ENCODE results near the gene GLIPR2. TPM values are rescaled to one million over a fixed set of nuclear protein-coding genes. Genes with fewer than 3 reads are reported as not detected.

GLIPR2 gene
- total and polyA plus RNA-seq, 2 experiments from 2014 or later: 5.1 to 5.7 TPM

DNA sequence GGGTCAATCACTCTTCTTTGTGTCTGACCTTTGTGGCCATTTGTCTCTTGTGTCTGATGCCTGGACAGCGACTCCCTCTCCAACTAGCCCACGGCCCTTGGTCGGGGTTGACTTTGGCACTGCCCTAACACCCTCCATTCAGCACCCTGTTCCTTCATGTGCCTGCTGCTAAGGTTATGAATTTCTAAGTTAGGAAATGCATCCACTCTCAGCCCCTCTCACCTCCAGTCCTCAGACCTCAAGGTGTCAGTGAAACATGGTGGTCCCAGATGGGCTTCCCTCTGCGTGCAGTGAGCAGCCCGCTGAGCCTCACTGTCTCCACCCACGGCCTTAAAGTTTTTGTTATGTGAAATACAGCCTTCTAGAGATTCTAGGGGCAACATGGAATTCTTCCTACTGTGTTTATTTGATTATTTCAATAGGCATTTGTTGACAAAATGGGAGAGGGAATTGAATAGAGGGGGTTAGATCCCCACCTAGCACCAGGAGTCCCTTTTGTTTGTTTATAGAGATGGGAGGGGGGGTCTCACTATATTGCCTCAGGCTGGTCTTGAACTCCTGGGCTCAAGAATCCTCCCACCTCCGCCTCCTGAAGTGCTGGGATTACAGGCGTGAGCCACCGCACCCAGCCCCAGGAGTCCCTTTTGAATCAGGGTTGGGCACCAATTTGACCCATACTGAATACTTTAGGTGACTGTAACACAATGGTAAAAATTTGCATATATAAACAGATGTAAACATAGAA is 1.6 kb upstream of the GLIPR2 start:
- DNase-seq (ENCODE audit: low spot score): peak; percentile 40
- no peaks in the 10 kb centered on the region; the same call in 2 of the 3 replicates for H3K9me3 Mint-ChIP-seq
- Histone ChIP-seq H3K27me3 (ENCODE audit: insufficient read depth) (peaks cover 84% of the 10 kb centered on the region), H3K4me2 (peak overlapping the region; percentile 99), H3K79me2 (replicated peaks; ENCODE audit: insufficient read depth) (no peaks in the 10 kb centered on the region), H2AFZ (no peak overlapping the region), H3K9me2 (ENCODE audit: insufficient read depth) (no peaks in the 10 kb centered on the region), H3K36me3 (ENCODE audit: insufficient read depth) (no peaks in the 10 kb centered on the region), H4K20me1 (replicated peaks; ENCODE audit: insufficient read depth) (peaks cover 6% of the 10 kb centered on the region), H3F3A (replicated peaks; ENCODE audit: low read depth) (peaks cover 7% of the 10 kb centered on the region; the same call in 1 of the 2 replicates), H3K4me3 (peak overlapping the region; percentile 77), H3K27ac (ENCODE audit: low read depth) (no peak overlapping the region), H3K4me1 (ENCODE audit: insufficient read depth) (peaks cover 31% of the 10 kb centered on the region)
- H3K27ac Mint-ChIP-seq: no peak overlapping the region
- TF ChIP-seq STAT1 (IDR thresholded peaks at IDR 0.05; ENCODE audit: unreplicated experiment): no peak
- TF ChIP-seq, protein P1, sequence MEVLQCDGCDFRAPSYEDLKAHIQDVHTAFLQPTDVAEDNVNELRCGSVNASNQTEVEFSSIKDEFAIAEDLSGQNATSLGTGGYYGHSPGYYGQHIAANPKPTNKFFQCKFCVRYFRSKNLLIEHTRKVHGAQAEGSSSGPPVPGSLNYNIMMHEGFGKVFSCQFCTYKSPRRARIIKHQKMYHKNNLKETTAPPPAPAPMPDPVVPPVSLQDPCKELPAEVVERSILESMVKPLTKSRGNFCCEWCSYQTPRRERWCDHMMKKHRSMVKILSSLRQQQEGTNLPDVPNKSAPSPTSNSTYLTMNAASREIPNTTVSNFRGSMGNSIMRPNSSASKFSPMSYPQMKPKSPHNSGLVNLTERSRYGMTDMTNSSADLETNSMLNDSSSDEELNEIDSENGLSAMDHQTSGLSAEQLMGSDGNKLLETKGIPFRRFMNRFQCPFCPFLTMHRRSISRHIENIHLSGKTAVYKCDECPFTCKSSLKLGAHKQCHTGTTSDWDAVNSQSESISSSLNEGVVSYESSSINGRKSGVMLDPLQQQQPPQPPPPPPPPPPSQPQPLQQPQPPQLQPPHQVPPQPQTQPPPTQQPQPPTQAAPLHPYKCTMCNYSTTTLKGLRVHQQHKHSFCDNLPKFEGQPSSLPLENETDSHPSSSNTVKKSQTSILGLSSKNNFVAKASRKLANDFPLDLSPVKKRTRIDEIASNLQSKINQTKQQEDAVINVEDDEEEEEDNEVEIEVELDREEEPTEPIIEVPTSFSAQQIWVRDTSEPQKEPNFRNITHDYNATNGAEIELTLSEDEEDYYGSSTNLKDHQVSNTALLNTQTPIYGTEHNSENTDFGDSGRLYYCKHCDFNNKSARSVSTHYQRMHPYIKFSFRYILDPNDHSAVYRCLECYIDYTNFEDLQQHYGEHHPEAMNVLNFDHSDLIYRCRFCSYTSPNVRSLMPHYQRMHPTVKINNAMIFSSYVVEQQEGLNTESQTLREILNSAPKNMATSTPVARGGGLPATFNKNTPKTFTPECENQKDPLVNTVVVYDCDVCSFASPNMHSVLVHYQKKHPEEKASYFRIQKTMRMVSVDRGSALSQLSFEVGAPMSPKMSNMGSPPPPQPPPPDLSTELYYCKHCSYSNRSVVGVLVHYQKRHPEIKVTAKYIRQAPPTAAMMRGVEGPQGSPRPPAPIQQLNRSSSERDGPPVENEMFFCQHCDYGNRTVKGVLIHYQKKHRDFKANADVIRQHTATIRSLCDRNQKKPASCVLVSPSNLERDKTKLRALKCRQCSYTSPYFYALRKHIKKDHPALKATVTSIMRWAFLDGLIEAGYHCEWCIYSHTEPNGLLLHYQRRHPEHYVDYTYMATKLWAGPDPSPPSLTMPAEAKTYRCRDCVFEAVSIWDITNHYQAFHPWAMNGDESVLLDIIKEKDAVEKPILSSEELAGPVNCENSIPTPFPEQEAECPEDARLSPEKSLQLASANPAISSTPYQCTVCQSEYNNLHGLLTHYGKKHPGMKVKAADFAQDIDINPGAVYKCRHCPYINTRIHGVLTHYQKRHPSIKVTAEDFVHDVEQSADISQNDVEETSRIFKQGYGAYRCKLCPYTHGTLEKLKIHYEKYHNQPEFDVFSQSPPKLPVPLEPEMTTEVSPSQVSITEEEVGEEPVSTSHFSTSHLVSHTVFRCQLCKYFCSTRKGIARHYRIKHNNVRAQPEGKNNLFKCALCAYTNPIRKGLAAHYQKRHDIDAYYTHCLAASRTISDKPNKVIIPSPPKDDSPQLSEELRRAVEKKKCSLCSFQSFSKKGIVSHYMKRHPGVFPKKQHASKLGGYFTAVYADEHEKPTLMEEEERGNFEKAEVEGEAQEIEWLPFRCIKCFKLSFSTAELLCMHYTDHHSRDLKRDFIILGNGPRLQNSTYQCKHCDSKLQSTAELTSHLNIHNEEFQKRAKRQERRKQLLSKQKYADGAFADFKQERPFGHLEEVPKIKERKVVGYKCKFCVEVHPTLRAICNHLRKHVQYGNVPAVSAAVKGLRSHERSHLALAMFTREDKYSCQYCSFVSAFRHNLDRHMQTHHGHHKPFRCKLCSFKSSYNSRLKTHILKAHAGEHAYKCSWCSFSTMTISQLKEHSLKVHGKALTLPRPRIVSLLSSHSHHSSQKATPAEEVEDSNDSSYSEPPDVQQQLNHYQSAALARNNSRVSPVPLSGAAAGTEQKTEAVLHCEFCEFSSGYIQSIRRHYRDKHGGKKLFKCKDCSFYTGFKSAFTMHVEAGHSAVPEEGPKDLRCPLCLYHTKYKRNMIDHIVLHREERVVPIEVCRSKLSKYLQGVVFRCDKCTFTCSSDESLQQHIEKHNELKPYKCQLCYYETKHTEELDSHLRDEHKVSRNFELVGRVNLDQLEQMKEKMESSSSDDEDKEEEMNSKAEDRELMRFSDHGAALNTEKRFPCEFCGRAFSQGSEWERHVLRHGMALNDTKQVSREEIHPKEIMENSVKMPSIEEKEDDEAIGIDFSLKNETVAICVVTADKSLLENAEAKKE (CRISPR knock-in tag; IDR thresholded peaks at IDR 0.05): no peak
- TF ChIP-seq, protein P2, sequence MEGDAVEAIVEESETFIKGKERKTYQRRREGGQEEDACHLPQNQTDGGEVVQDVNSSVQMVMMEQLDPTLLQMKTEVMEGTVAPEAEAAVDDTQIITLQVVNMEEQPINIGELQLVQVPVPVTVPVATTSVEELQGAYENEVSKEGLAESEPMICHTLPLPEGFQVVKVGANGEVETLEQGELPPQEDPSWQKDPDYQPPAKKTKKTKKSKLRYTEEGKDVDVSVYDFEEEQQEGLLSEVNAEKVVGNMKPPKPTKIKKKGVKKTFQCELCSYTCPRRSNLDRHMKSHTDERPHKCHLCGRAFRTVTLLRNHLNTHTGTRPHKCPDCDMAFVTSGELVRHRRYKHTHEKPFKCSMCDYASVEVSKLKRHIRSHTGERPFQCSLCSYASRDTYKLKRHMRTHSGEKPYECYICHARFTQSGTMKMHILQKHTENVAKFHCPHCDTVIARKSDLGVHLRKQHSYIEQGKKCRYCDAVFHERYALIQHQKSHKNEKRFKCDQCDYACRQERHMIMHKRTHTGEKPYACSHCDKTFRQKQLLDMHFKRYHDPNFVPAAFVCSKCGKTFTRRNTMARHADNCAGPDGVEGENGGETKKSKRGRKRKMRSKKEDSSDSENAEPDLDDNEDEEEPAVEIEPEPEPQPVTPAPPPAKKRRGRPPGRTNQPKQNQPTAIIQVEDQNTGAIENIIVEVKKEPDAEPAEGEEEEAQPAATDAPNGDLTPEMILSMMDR (conservative IDR thresholded peaks at IDR 0.05; ENCODE audit: low read depth in 2 of 2): no peak
- no peak for TF ChIP-seq JUNB (IDR thresholded peaks at IDR 0.05; ENCODE audit: unreplicated experiment)
- no peak for TF ChIP-seq EZH2phosphoT487 (IDR thresholded peaks at IDR 0.05; ENCODE audit: unreplicated experiment)
- TF ChIP-seq ZNF331 (CRISPR knock-in tag; IDR thresholded peaks at IDR 0.05; ENCODE audit: low read depth): no peak
- no peak for TF ChIP-seq NANOG (IDR thresholded peaks at IDR 0.05; ENCODE audit: borderline replicate concordance)
- TF ChIP-seq, protein P3, sequence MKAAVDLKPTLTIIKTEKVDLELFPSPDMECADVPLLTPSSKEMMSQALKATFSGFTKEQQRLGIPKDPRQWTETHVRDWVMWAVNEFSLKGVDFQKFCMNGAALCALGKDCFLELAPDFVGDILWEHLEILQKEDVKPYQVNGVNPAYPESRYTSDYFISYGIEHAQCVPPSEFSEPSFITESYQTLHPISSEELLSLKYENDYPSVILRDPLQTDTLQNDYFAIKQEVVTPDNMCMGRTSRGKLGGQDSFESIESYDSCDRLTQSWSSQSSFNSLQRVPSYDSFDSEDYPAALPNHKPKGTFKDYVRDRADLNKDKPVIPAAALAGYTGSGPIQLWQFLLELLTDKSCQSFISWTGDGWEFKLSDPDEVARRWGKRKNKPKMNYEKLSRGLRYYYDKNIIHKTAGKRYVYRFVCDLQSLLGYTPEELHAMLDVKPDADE (IDR thresholded peaks at IDR 0.05): no peak
- TF ChIP-seq, protein P4, sequence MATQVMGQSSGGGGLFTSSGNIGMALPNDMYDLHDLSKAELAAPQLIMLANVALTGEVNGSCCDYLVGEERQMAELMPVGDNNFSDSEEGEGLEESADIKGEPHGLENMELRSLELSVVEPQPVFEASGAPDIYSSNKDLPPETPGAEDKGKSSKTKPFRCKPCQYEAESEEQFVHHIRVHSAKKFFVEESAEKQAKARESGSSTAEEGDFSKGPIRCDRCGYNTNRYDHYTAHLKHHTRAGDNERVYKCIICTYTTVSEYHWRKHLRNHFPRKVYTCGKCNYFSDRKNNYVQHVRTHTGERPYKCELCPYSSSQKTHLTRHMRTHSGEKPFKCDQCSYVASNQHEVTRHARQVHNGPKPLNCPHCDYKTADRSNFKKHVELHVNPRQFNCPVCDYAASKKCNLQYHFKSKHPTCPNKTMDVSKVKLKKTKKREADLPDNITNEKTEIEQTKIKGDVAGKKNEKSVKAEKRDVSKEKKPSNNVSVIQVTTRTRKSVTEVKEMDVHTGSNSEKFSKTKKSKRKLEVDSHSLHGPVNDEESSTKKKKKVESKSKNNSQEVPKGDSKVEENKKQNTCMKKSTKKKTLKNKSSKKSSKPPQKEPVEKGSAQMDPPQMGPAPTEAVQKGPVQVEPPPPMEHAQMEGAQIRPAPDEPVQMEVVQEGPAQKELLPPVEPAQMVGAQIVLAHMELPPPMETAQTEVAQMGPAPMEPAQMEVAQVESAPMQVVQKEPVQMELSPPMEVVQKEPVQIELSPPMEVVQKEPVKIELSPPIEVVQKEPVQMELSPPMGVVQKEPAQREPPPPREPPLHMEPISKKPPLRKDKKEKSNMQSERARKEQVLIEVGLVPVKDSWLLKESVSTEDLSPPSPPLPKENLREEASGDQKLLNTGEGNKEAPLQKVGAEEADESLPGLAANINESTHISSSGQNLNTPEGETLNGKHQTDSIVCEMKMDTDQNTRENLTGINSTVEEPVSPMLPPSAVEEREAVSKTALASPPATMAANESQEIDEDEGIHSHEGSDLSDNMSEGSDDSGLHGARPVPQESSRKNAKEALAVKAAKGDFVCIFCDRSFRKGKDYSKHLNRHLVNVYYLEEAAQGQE (IDR thresholded peaks at IDR 0.05; ENCODE audit: unreplicated experiment): no peak
- no peak for TF ChIP-seq CREB1 (CRISPR knock-in tag; IDR thresholded peaks at IDR 0.05; ENCODE audit: low read depth)
- peak overlapping the region; percentile 76 for H3K4me3 Mint-ChIP-seq
- H3K4me1 Mint-ChIP-seq: peaks cover 28% of the 10 kb centered on the region
- H3K27me3 Mint-ChIP-seq (ENCODE audit: insufficient read depth, low read depth, poor library complexity): peaks cover 62% of the 10 kb centered on the region
- H3K36me3 Mint-ChIP-seq (ENCODE audit: low read depth): no peaks in the 10 kb centered on the region
- ATAC-seq: peak; percentile 28

All from GM23338 (cell line).